Naive thymus-derived CD8-positive, alpha-beta T cell (primary cell): Measurements from ENCODE around the gene RPL10A. TPM values are rescaled to one million over a fixed set of nuclear protein-coding genes. Genes with fewer than 3 reads are reported as not detected.

Source experiments
- ATAC-seq, 2 donors: fragments of 150-1000 bp; cut with Tn5 transposase in 1 of 2; sonication (Bioruptor Pico), chemical (Tn5 transposase) in 1 of 2; 1 replicate in 1 of 2; 2 replicates in 1 of 2; pipeline ENCODE4 v1.10.0; 2021; ENCODE audit warnings: mild to moderate bottlenecking in 2 of 2, moderate library complexity in 2 of 2
- POLR2A ChIA-PET: fragments of 350-600 bp; sonication (Branson Sonifier 250); formaldehyde crosslinking; loops from one replicate; lab custom pipeline; 2021; ENCODE audit warnings: antibody characterized with exemption; lab: Charles Lee
- DNase-seq, 10 donors: peaks; one replicate each; pipeline versions ENCODE4 v3.0.0 to v3.0.0-alpha.2; 2020 to 2022
- H3K27ac Mint-ChIP-seq, 10 donors: one replicate each; pipeline ENCODE4 v1.8.0; 2020 to 2022; ENCODE audit warnings: mild to moderate bottlenecking in 10 of 10, mixed read lengths in 10 of 10, moderate library complexity in 4 of 10, inconsistent platforms in 1 of 10
- H3K27me3 Mint-ChIP-seq, 5 donors: one replicate each; pipeline ENCODE4 v1.8.0; 2021 to 2022; ENCODE audit warnings: mixed read lengths in 5 of 5
- H3K36me3 Mint-ChIP-seq, 3 donors: one replicate each; pipeline ENCODE4 v1.8.0; 2020 to 2022; ENCODE audit warnings: mixed read lengths in 3 of 3, mild to moderate bottlenecking in 2 of 3, inconsistent platforms in 1 of 3
- H3K4me1 Mint-ChIP-seq, 4 donors: one replicate each; pipeline ENCODE4 v1.8.0; 2021 to 2022; ENCODE audit warnings: mixed read lengths in 4 of 4
- H3K4me3 Mint-ChIP-seq, 10 donors: one replicate each; pipeline ENCODE4 v1.8.0; 2020 to 2022; ENCODE audit warnings: mild to moderate bottlenecking in 10 of 10, mixed read lengths in 10 of 10, moderate library complexity in 6 of 10, inconsistent platforms in 1 of 10
- H3K9me3 Mint-ChIP-seq, 9 donors: one replicate each; pipeline ENCODE4 v1.8.0; 2020 to 2022; ENCODE audit warnings: mixed read lengths in 9 of 9, mild to moderate bottlenecking in 3 of 9, inconsistent platforms in 1 of 9, moderate library complexity in 1 of 9
- polyA plus RNA-seq, 3 donors: library from polyadenylated mRNA; unstranded; fragments of 300-500 nt; fragmentation: Illumina TruSeq; gene quantifications; one replicate each; pipeline ENCODE4 v1.2.3, GENCODE V29; 2021
- total RNA-seq, 8 experiments: library from RNA in 2 of 8; stranded (reverse) in 2 of 8; gene quantifications; one replicate each; pipeline ENCODE4 v1.2.3 and lab custom pipeline; 2021 to 2026

The RPL10A gene
- total and polyA plus RNA-seq, 5 experiments from 2014 or later, result 1,376 to 2,044 (median 1,445) TPM

GRCh38 chr6:35477551-35478179 is 9.5 kb downstream of the RPL10A start:
- Mint-ChIP-seq H3K4me3 (no peak overlapping the region), H3K9me3 (no peaks in the 10 kb centered on the region), H3K27me3 (no peaks in the 10 kb centered on the region), H3K36me3 (peaks cover 0 to 10% (median 0%) of the 10 kb centered on the region in 3 donors), H3K4me1 (peaks cover 0 to 7% (median 0%) of the 10 kb centered on the region in 4 donors), H3K27ac (peak overlapping the region in 1 of 10 donors; percentile 36)
- ATAC-seq (no peak), DNase-seq (no peak)
- POLR2A ChIA-PET, result interaction anchor here (1.1 to 2.0 kb wide), 2 partner anchors 9 to 12 kb away, joined by 4 to 9 read pairs; partner anchors contain the start of gene RPL10A

GRCh38 chr6:35478259-35478658 is 10.1 kb downstream of the RPL10A start:
- no peak for ATAC-seq
- H3K4me1 Mint-ChIP-seq, result peaks cover 0 to 6% (median 0%) of the 10 kb centered on the region in 4 donors
- H3K9me3 Mint-ChIP-seq, result no peaks in the 10 kb centered on the region
- no peak overlapping the region for H3K27ac Mint-ChIP-seq
- H3K36me3 Mint-ChIP-seq, result peaks cover 0 to 5% (median 0%) of the 10 kb centered on the region in 3 donors
- no peaks in the 10 kb centered on the region for H3K27me3 Mint-ChIP-seq
- no peak overlapping the region for H3K4me3 Mint-ChIP-seq
- DNase-seq, result no peak
- POLR2A ChIA-PET, result interaction anchor here (1.1 to 2.0 kb wide), 2 partner anchors 10 to 12 kb away, joined by 4 to 9 read pairs; partner anchors contain the start of gene RPL10A

GRCh38 chr6:35480176-35480575 is 12.0 kb downstream of the RPL10A start:
- Mint-ChIP-seq H3K4me1 (peaks cover 0 to 2% (median 0%) of the 10 kb centered on the region in 4 donors), H3K27ac (peak overlapping the region in 1 of 10 donors; percentile 68), H3K4me3 (no peak overlapping the region), H3K36me3 (no peaks in the 10 kb centered on the region), H3K27me3 (no peaks in the 10 kb centered on the region), H3K9me3 (no peaks in the 10 kb centered on the region)
- POLR2A ChIA-PET, result interaction anchor here (0.6 to 2.0 kb wide), 3 partner anchors 9 to 111 kb away, joined by 4 to 12 read pairs (median 4); partner anchors contain the start of gene RPL10A
- no peak for ATAC-seq
- no peak for DNase-seq

- H3K27me3 Mint-ChIP-seq, result no peaks in the 10 kb centered on the region
- no peak overlapping the region for H3K27ac Mint-ChIP-seq
- H3K4me3 Mint-ChIP-seq, result no peak overlapping the region
- no peaks in the 10 kb centered on the region for H3K9me3 Mint-ChIP-seq
- ATAC-seq (no peak), DNase-seq (no peak)
- POLR2A ChIA-PET, result interaction anchor here (1.0 to 2.0 kb wide), 2 partner anchors 13 to 71 kb away, joined by 3 to 12 read pairs; partner anchors contain the start of gene RPL10A
- H3K36me3 Mint-ChIP-seq, result no peaks in the 10 kb centered on the region
- H3K4me1 Mint-ChIP-seq, result peaks cover 0 to 2% (median 0%) of the 10 kb centered on the region in 4 donors
Observed at GRCh38 chr6:35481226-35481625, 13.0 kb downstream of the RPL10A start.

- H3K36me3 Mint-ChIP-seq, result no peaks in the 10 kb centered on the region
- peak overlapping the region in 1 of 10 donors; percentile 35 for H3K27ac Mint-ChIP-seq
- no peak overlapping the region for H3K4me3 Mint-ChIP-seq
- H3K27me3 Mint-ChIP-seq, result no peaks in the 10 kb centered on the region
- H3K4me1 Mint-ChIP-seq, result peaks cover 0 to 3% (median 1%) of the 10 kb centered on the region in 4 donors
- DNase-seq, result no peak
- ATAC-seq, result no peak
- POLR2A ChIA-PET, result no interaction called here
- no peaks in the 10 kb centered on the region for H3K9me3 Mint-ChIP-seq
Observed at GRCh38 chr6:35483062-35483461, 14.9 kb downstream of the RPL10A start.

- ATAC-seq, result no peak
- Mint-ChIP-seq H3K9me3 (no peaks in the 10 kb centered on the region), H3K4me1 (peaks cover 0 to 4% (median 1%) of the 10 kb centered on the region in 4 donors), H3K27ac (peak overlapping the region in 1 of 10 donors; percentile 35), H3K4me3 (no peak overlapping the region), H3K36me3 (no peaks in the 10 kb centered on the region), H3K27me3 (no peaks in the 10 kb centered on the region)
- no peak for DNase-seq
- POLR2A ChIA-PET, result no interaction called here
Observed at GRCh38 chr6:35483490-35483889, 15.3 kb downstream of the RPL10A start.

- H3K27me3 Mint-ChIP-seq, result no peaks in the 10 kb centered on the region
- no peak overlapping the region for H3K27ac Mint-ChIP-seq
- H3K9me3 Mint-ChIP-seq, result no peaks in the 10 kb centered on the region
- DNase-seq (no peak), ATAC-seq (no peak)
- no peaks in the 10 kb centered on the region for H3K36me3 Mint-ChIP-seq
- H3K4me3 Mint-ChIP-seq, result no peak overlapping the region
- POLR2A ChIA-PET, result no interaction called here
- peaks cover 0 to 4% (median 1%) of the 10 kb centered on the region in 4 donors for H3K4me1 Mint-ChIP-seq
Observed at GRCh38 chr6:35483893-35484645, 15.9 kb downstream of the RPL10A start.

GRCh38 chr6:35484921-35485392 is 16.8 kb downstream of the RPL10A start:
- ATAC-seq (no peak), DNase-seq (no peak)
- no peaks in the 10 kb centered on the region for H3K9me3 Mint-ChIP-seq
- peaks cover 0 to 4% (median 1%) of the 10 kb centered on the region in 4 donors for H3K4me1 Mint-ChIP-seq
- H3K4me3 Mint-ChIP-seq, result no peak overlapping the region
- H3K27ac Mint-ChIP-seq, result no peak overlapping the region
- H3K27me3 Mint-ChIP-seq, result no peaks in the 10 kb centered on the region
- POLR2A ChIA-PET, result no interaction called here
- H3K36me3 Mint-ChIP-seq, result no peaks in the 10 kb centered on the region

- POLR2A ChIA-PET, result no interaction called here
- no peak for DNase-seq
- H3K4me3 Mint-ChIP-seq, result no peak overlapping the region
- H3K36me3 Mint-ChIP-seq, result no peaks in the 10 kb centered on the region
- no peak for ATAC-seq
- H3K27me3 Mint-ChIP-seq, result no peaks in the 10 kb centered on the region
- H3K9me3 Mint-ChIP-seq, result no peaks in the 10 kb centered on the region
- H3K4me1 Mint-ChIP-seq, result peaks cover 0 to 5% (median 3%) of the 10 kb centered on the region in 4 donors
- no peak overlapping the region for H3K27ac Mint-ChIP-seq
Observed at GRCh38 chr6:35485402-35485877, 17.2 kb downstream of the RPL10A start.

GRCh38 chr6:35486005-35486925 is 18.1 kb downstream of the RPL10A start:
- Mint-ChIP-seq H3K36me3 (no peaks in the 10 kb centered on the region), H3K9me3 (no peaks in the 10 kb centered on the region), H3K4me3 (no peak overlapping the region), H3K27ac (no peak overlapping the region), H3K27me3 (no peaks in the 10 kb centered on the region), H3K4me1 (peaks cover 1 to 9% (median 7%) of the 10 kb centered on the region in 4 donors)
- ATAC-seq (no peak), DNase-seq (no peak)
- POLR2A ChIA-PET, result interaction anchor here (1.0 kb wide), 2 partner anchors 11 to 188 kb away, joined by 3 read pairs; partner anchors contain the start of gene DEF6

GRCh38 chr6:35487658-35488516 is 19.7 kb downstream of the RPL10A start:
- no peak for DNase-seq
- POLR2A ChIA-PET, result interaction anchor here (0.6 to 1.0 kb wide), 2 partner anchors 9 to 190 kb away, joined by 3 read pairs; partner anchors contain the start of gene DEF6
- Mint-ChIP-seq H3K9me3 (no peaks in the 10 kb centered on the region), H3K4me1 (peaks cover 3 to 16% (median 11%) of the 10 kb centered on the region in 4 donors), H3K27ac (peak overlapping the region in 2 of 10 donors; percentile 21 to 28), H3K36me3 (no peaks in the 10 kb centered on the region), H3K27me3 (no peaks in the 10 kb centered on the region), H3K4me3 (no peak overlapping the region)
- ATAC-seq, result no peak
